ENCODE results near the gene FYTTD1.

The FYTTD1 gene

GRCh38 chr3:197833930-197834715, 84.4 kb downstream of the FYTTD1 start:
- no peak for DNase-seq (ENCODE audit: low read depth)

- DNase-seq (ENCODE audit: low read depth) = no peak
Measured at GRCh38 chr3:197835509-197835908, 85.8 kb downstream of the FYTTD1 start.

- DNase-seq (ENCODE audit: low read depth) = no peak
Measured at GRCh38 chr3:197836244-197836643, 86.6 kb downstream of the FYTTD1 start.

Data from HS-27A (cell line).